MM.1S (cell line): ENCODE data around the gene MAGEB2.

ENCODE experiments used
- DNase-seq: peaks from one replicate; pipeline ENCODE4 v3.0.0-alpha.2; 2015
- H2AFZ ChIP-seq: fragments of 300-600 bp; sonication (generic); 2 replicates; pipeline ENCODE4 v1.6.0; 2016; ENCODE audit warnings: antibody characterized with exemption, low read length
- H3F3A ChIP-seq: fragments of 300-600 bp; sonication (generic); 2 replicates; pipeline ENCODE4 v1.6.1; 2016; ENCODE audit warnings: mild to moderate bottlenecking, antibody characterized with exemption, low read length, moderate library complexity, mixed read lengths; ENCODE audit not compliant: insufficient read depth
- H3K27ac ChIP-seq: fragments of 300-600 bp; sonication (generic); 2 replicates; pipeline ENCODE4 v1.5.1; 2016; ENCODE audit warnings: mild to moderate bottlenecking, low read length
- H3K27me3 ChIP-seq: fragments of 300-600 bp; sonication (generic); replicated peaks from 2 replicates; pipeline ENCODE4 v1.6.0; 2016; ENCODE audit warnings: low read length; ENCODE audit not compliant: insufficient read depth
- H3K36me3 ChIP-seq: fragments of 300-600 bp; sonication (generic); replicated peaks from 2 replicates; pipeline ENCODE4 v1.6.1; 2016; ENCODE audit warnings: mild to moderate bottlenecking, low read length, mixed read lengths; ENCODE audit not compliant: insufficient read depth
- H3K4me1 ChIP-seq: fragments of 300-600 bp; sonication (generic); 2 replicates; pipeline ENCODE4 v1.6.1; 2016; ENCODE audit warnings: low read length, mixed read lengths
- H3K4me2 ChIP-seq: fragments of 300-600 bp; sonication (generic); 2 replicates; pipeline ENCODE4 v1.6.0; 2016; ENCODE audit warnings: low read depth, low read length
- H3K4me3 ChIP-seq: fragments of 300-600 bp; sonication (generic); 2 replicates; pipeline ENCODE4 v1.5.1; 2016; ENCODE audit warnings: low read length, mixed read lengths
- H3K79me2 ChIP-seq: fragments of 300-600 bp; sonication (generic); 2 replicates; pipeline ENCODE4 v1.6.1; 2016; ENCODE audit warnings: mixed run types, low read length, mixed read lengths
- H3K9ac ChIP-seq: fragments of 300-600 bp; sonication (generic); 2 replicates; pipeline ENCODE4 v1.6.1; 2016; ENCODE audit warnings: low read length, mixed read lengths
- H3K9me2 ChIP-seq: fragments of 300-600 bp; sonication (generic); replicated peaks from 2 replicates; pipeline ENCODE4 v1.6.1; 2016; ENCODE audit warnings: mild to moderate bottlenecking, low read length, mixed read lengths; ENCODE audit not compliant: insufficient read depth
- H3K9me3 ChIP-seq: fragments of 300-600 bp; sonication (generic); replicated peaks from 2 replicates; pipeline ENCODE4 v1.6.1; 2016; ENCODE audit warnings: mild to moderate bottlenecking, low read length, mixed read lengths; ENCODE audit not compliant: insufficient read depth
- H4K20me1 ChIP-seq: fragments of 300-600 bp; sonication (generic); 2 replicates; pipeline ENCODE4 v1.6.1; 2016; ENCODE audit warnings: mild to moderate bottlenecking, low read length, moderate library complexity, mixed read lengths; ENCODE audit not compliant: insufficient read depth
- CTCF ChIP-seq: fragments of 300-600 bp; sonication (generic); IDR thresholded peaks from 2 replicates; pipeline ENCODE4 v1.5.1; 2016; ENCODE audit warnings: antibody characterized with exemption, low read length, mixed read lengths
- EZH2 ChIP-seq: fragments of 300-600 bp; sonication (generic); optimal IDR thresholded peaks from 2 replicates; pipeline ENCODE3; 2017; ENCODE audit warnings: low read depth, mild to moderate bottlenecking, antibody characterized with exemption, low read length, mixed read lengths
- EZH2phosphoT487 ChIP-seq: fragments of 300-600 bp; sonication (generic); IDR thresholded peaks from 2 replicates; pipeline ENCODE4 v1.6.1; 2018; ENCODE audit warnings: antibody characterized with exemption, low read length

MAGEB2 gene

GRCh38 chrX:30212172-30212571 is 3.2 kb upstream of the MAGEB2 start:
- no peaks in the 10 kb centered on the region for H3K9me2 ChIP-seq
- H3K79me2 ChIP-seq, result no peaks in the 10 kb centered on the region
- no peaks in the 10 kb centered on the region for H3F3A ChIP-seq
- no peak for DNase-seq
- no peaks in the 10 kb centered on the region for H4K20me1 ChIP-seq
- H2AFZ ChIP-seq, result no peak overlapping the region
- H3K4me1 ChIP-seq, result no peaks in the 10 kb centered on the region
- no peak overlapping the region for H3K4me3 ChIP-seq
- H3K27ac ChIP-seq, result no peak overlapping the region
- no peak overlapping the region for H3K9ac ChIP-seq
- H3K36me3 ChIP-seq, result no peaks in the 10 kb centered on the region
- no peak overlapping the region for H3K4me2 ChIP-seq
- no peaks in the 10 kb centered on the region for H3K9me3 ChIP-seq
- TF ChIP-seq EZH2phosphoT487, result no peak
- no peak for TF ChIP-seq EZH2
- TF ChIP-seq CTCF, result no peak
- H3K27me3 ChIP-seq, result no peaks in the 10 kb centered on the region

- H3K9me2 ChIP-seq, result no peaks in the 10 kb centered on the region
- H3F3A ChIP-seq, result no peaks in the 10 kb centered on the region
- no peaks in the 10 kb centered on the region for H3K9me3 ChIP-seq
- TF ChIP-seq EZH2phosphoT487 (no peak), CTCF (no peak), EZH2 (no peak)
- no peak for DNase-seq
- H2AFZ ChIP-seq, result no peak overlapping the region
- H3K27me3 ChIP-seq, result no peaks in the 10 kb centered on the region
- H3K36me3 ChIP-seq, result no peaks in the 10 kb centered on the region
- no peak overlapping the region for H3K9ac ChIP-seq
- H4K20me1 ChIP-seq, result no peaks in the 10 kb centered on the region
- no peaks in the 10 kb centered on the region for H3K79me2 ChIP-seq
- no peak overlapping the region for H3K27ac ChIP-seq
- H3K4me3 ChIP-seq, result no peak overlapping the region
- H3K4me2 ChIP-seq, result no peak overlapping the region
- no peaks in the 10 kb centered on the region for H3K4me1 ChIP-seq
These were observed 2.1 kb downstream of the MAGEB2 start for GRCh38 chrX:30217465-30217864.

GRCh38 chrX:30219372-30219771 is 4.0 kb downstream of the MAGEB2 start:
- no peaks in the 10 kb centered on the region for H3K79me2 ChIP-seq
- H3K9ac ChIP-seq, result no peak overlapping the region
- no peaks in the 10 kb centered on the region for H3K9me3 ChIP-seq
- H2AFZ ChIP-seq, result no peak overlapping the region
- H3K27ac ChIP-seq, result no peak overlapping the region
- H3K9me2 ChIP-seq, result no peaks in the 10 kb centered on the region
- TF ChIP-seq EZH2, result no peak
- TF ChIP-seq CTCF, result no peak
- no peak for TF ChIP-seq EZH2phosphoT487
- H3K4me2 ChIP-seq, result no peak overlapping the region
- no peaks in the 10 kb centered on the region for H4K20me1 ChIP-seq
- H3K4me1 ChIP-seq, result no peaks in the 10 kb centered on the region
- H3F3A ChIP-seq, result no peaks in the 10 kb centered on the region
- H3K4me3 ChIP-seq, result no peak overlapping the region
- no peaks in the 10 kb centered on the region for H3K27me3 ChIP-seq
- DNase-seq, result no peak
- no peaks in the 10 kb centered on the region for H3K36me3 ChIP-seq
